Upper lobe of left lung (tissue), 4 donors: ENCODE data around the gene C16orf92.

ENCODE experiments used
- CTCF ChIP-seq, 6 experiments: fragments of 450-650 bp in 4 of 6; fragments of 200-600 bp in 2 of 6; sonication (generic) in 2 of 6; IDR thresholded peaks; one replicate each; pipeline ENCODE4 v1.5.1; 2016 to 2019; ENCODE audit warnings: antibody characterized with exemption in 6 of 6
- POLR2A ChIP-seq, 4 donors: fragments of 450-650 bp; IDR thresholded peaks; one replicate each; pipeline ENCODE4 v1.5.1; 2016 to 2017; ENCODE audit warnings: antibody characterized with exemption in 4 of 4, mild to moderate bottlenecking in 2 of 4
- POLR2AphosphoS5 ChIP-seq, 2 donors: sonication (generic); formaldehyde crosslinking; IDR thresholded peaks; one replicate each; pipeline ENCODE4 v1.5.1; 2017; ENCODE audit warnings: antibody characterized with exemption in 2 of 2

GRCh38 chr16:30006659-30007377, 16.2 kb upstream of the C16orf92 start:
- TF ChIP-seq POLR2A (IDR thresholded peaks at IDR 0.05) (no peak), POLR2AphosphoS5 (IDR thresholded peaks at IDR 0.05) (no peak), CTCF (IDR thresholded peaks at IDR 0.05) (no peak)
